ENCODE measurements around the gene HERC3.

DNA sequence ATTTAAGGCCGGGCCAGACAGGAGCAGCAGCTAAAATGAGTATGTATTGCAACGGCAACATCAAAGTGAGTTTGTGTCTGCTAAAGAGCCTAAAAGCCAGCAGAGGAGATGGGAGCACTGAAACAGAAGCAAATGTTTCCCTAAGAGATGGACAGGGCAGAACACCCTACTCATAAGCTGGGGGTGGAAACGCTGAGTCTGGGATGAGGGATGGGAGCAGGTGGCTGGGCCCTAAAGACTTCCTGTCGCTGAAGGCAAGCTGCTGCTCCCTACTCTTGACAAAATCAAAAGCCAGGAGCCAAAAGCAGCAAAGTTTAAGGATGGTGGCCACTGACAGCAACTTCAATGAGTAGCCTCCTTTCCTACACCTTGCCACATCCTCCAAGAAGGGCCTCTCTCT lies 145.9 kb downstream of the HERC3 start:
- no peak for TF ChIP-seq RFX1 (IDR thresholded peaks at IDR 0.05)
- no peak for TF ChIP-seq EZH2 (conservative IDR thresholded peaks at IDR 0.05; ENCODE audit: low read depth, low read length)
- TF ChIP-seq, protein P1, sequence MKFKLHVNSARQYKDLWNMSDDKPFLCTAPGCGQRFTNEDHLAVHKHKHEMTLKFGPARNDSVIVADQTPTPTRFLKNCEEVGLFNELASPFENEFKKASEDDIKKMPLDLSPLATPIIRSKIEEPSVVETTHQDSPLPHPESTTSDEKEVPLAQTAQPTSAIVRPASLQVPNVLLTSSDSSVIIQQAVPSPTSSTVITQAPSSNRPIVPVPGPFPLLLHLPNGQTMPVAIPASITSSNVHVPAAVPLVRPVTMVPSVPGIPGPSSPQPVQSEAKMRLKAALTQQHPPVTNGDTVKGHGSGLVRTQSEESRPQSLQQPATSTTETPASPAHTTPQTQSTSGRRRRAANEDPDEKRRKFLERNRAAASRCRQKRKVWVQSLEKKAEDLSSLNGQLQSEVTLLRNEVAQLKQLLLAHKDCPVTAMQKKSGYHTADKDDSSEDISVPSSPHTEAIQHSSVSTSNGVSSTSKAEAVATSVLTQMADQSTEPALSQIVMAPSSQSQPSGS (CRISPR knock-in tag; IDR thresholded peaks at IDR 0.05) = no peak
- TF ChIP-seq SKI (IDR thresholded peaks at IDR 0.05; ENCODE audit: partially characterized antibody) = no peak
- TF ChIP-seq ZBTB42 (CRISPR knock-in tag; IDR thresholded peaks at IDR 0.05) = no peak
- no peak for TF ChIP-seq ZNF607 (CRISPR knock-in tag; IDR thresholded peaks at IDR 0.05; ENCODE audit: borderline replicate concordance)
- TF ChIP-seq CTCF (CRISPR knock-in tag; IDR thresholded peaks at IDR 0.05) = no peak
- no peak for TF ChIP-seq KLF13 (CRISPR knock-in tag; IDR thresholded peaks at IDR 0.05)
- TF ChIP-seq ZNF691 (CRISPR knock-in tag; IDR thresholded peaks at IDR 0.05; ENCODE audit: borderline replicate concordance, low read depth) = no peak
